Naive thymus-derived CD8-positive, alpha-beta T cell (primary cell): ENCODE measurements around the gene CARD9. TPM values are rescaled to one million over a fixed set of nuclear protein-coding genes. Genes with fewer than 3 reads are reported as not detected.
"Not testable (repeated sequence)": the region's sequence is repeated elsewhere in the genome, so short reads cannot be mapped to it uniquely, and the experiment has no call there.

Experiments used
- ATAC-seq, 2 donors: fragments of 150-1000 bp; cut with Tn5 transposase in 1 of 2; sonication (Bioruptor Pico), chemical (Tn5 transposase) in 1 of 2; 1 replicate in 1 of 2; 2 replicates in 1 of 2; pipeline ENCODE4 v1.10.0; 2021; ENCODE audit warnings: mild to moderate bottlenecking in 2 of 2, moderate library complexity in 2 of 2
- POLR2A ChIA-PET: fragments of 350-600 bp; sonication (Branson Sonifier 250); formaldehyde crosslinking; loops from one replicate; lab custom pipeline; 2021; ENCODE audit warnings: antibody characterized with exemption; lab: Charles Lee
- DNase-seq, 10 donors: peaks; one replicate each; pipeline versions ENCODE4 v3.0.0 to v3.0.0-alpha.2; 2020 to 2022
- H3K27ac Mint-ChIP-seq, 10 donors: one replicate each; pipeline ENCODE4 v1.8.0; 2020 to 2022; ENCODE audit warnings: mild to moderate bottlenecking in 10 of 10, mixed read lengths in 10 of 10, moderate library complexity in 4 of 10, inconsistent platforms in 1 of 10
- H3K27me3 Mint-ChIP-seq, 5 donors: one replicate each; pipeline ENCODE4 v1.8.0; 2021 to 2022; ENCODE audit warnings: mixed read lengths in 5 of 5
- H3K36me3 Mint-ChIP-seq, 3 donors: one replicate each; pipeline ENCODE4 v1.8.0; 2020 to 2022; ENCODE audit warnings: mixed read lengths in 3 of 3, mild to moderate bottlenecking in 2 of 3, inconsistent platforms in 1 of 3
- H3K4me1 Mint-ChIP-seq, 4 donors: one replicate each; pipeline ENCODE4 v1.8.0; 2021 to 2022; ENCODE audit warnings: mixed read lengths in 4 of 4
- H3K4me3 Mint-ChIP-seq, 10 donors: one replicate each; pipeline ENCODE4 v1.8.0; 2020 to 2022; ENCODE audit warnings: mild to moderate bottlenecking in 10 of 10, mixed read lengths in 10 of 10, moderate library complexity in 6 of 10, inconsistent platforms in 1 of 10
- H3K9me3 Mint-ChIP-seq, 9 donors: one replicate each; pipeline ENCODE4 v1.8.0; 2020 to 2022; ENCODE audit warnings: mixed read lengths in 9 of 9, mild to moderate bottlenecking in 3 of 9, inconsistent platforms in 1 of 9, moderate library complexity in 1 of 9
- polyA plus RNA-seq, 3 donors: library from polyadenylated mRNA; unstranded; fragments of 300-500 nt; fragmentation: Illumina TruSeq; gene quantifications; one replicate each; pipeline ENCODE4 v1.2.3, GENCODE V29; 2021
- total RNA-seq, 8 experiments: library from RNA in 2 of 8; stranded (reverse) in 2 of 8; gene quantifications; one replicate each; pipeline ENCODE4 v1.2.3 and lab custom pipeline; 2021 to 2026

The CARD9 gene
- total and polyA plus RNA-seq, 5 experiments from 2014 or later: 0.08 to 0.85 (median 0.21) TPM

GRCh38 chr9:136359774-136360718 is 13.4 kb downstream of the CARD9 start:
- no peak overlapping the region for H3K27ac Mint-ChIP-seq
- H3K4me3 Mint-ChIP-seq: no peak overlapping the region
- DNase-seq (no peak), ATAC-seq (no peak)
- no peaks in the 10 kb centered on the region for H3K36me3 Mint-ChIP-seq
- no peaks in the 10 kb centered on the region for H3K27me3 Mint-ChIP-seq
- POLR2A ChIA-PET: no interaction called here
- peaks cover 0 to 6% (median 3%) of the 10 kb centered on the region in 4 donors for H3K4me1 Mint-ChIP-seq
- no peaks in the 10 kb centered on the region for H3K9me3 Mint-ChIP-seq

GRCh38 chr9:136358888-136359287 is 14.6 kb downstream of the CARD9 start:
- Mint-ChIP-seq H3K4me3 (no peak overlapping the region), H3K9me3 (no peaks in the 10 kb centered on the region), H3K4me1 (peaks cover 0 to 6% (median 3%) of the 10 kb centered on the region in 4 donors), H3K36me3 (no peaks in the 10 kb centered on the region), H3K27me3 (no peaks in the 10 kb centered on the region), H3K27ac (no peak overlapping the region)
- DNase-seq (no peak), ATAC-seq (no peak)
- POLR2A ChIA-PET: no interaction called here

- no peak for DNase-seq
- Mint-ChIP-seq H3K4me1 (peaks cover 0 to 6% (median 3%) of the 10 kb centered on the region in 4 donors), H3K27me3 (no peaks in the 10 kb centered on the region), H3K27ac (no peak overlapping the region), H3K4me3 (no peak overlapping the region), H3K36me3 (no peaks in the 10 kb centered on the region), H3K9me3 (no peaks in the 10 kb centered on the region)
- no peak for ATAC-seq
- POLR2A ChIA-PET: no interaction called here
Observed at GRCh38 chr9:136358016-136358415, 15.5 kb downstream of the CARD9 start.

GRCh38 chr9:136357202-136357725 is 16.2 kb downstream of the CARD9 start:
- Mint-ChIP-seq H3K36me3 (no peaks in the 10 kb centered on the region), H3K27ac (no peak overlapping the region), H3K9me3 (no peaks in the 10 kb centered on the region), H3K4me3 (no peak overlapping the region), H3K4me1 (no peaks in the 10 kb centered on the region), H3K27me3 (no peaks in the 10 kb centered on the region)
- DNase-seq (no peak), ATAC-seq (no peak)
- POLR2A ChIA-PET: no interaction called here

- Mint-ChIP-seq H3K36me3 (no peaks in the 10 kb centered on the region), H3K27me3 (no peaks in the 10 kb centered on the region), H3K4me1 (no peaks in the 10 kb centered on the region), H3K9me3 (no peaks in the 10 kb centered on the region), H3K4me3 (no peak overlapping the region), H3K27ac (no peak overlapping the region)
- DNase-seq (no peak), ATAC-seq (no peak)
- POLR2A ChIA-PET: no interaction called here
Observed at GRCh38 chr9:136355616-136356557, 17.6 kb downstream of the CARD9 start.

- Mint-ChIP-seq H3K4me3 (no peak overlapping the region), H3K4me1 (no peaks in the 10 kb centered on the region), H3K9me3 (no peaks in the 10 kb centered on the region), H3K27me3 (no peaks in the 10 kb centered on the region), H3K27ac (no peak overlapping the region), H3K36me3 (no peaks in the 10 kb centered on the region)
- POLR2A ChIA-PET: no interaction called here
- ATAC-seq (no peak), DNase-seq (no peak)
Observed at GRCh38 chr9:136354592-136355085, 18.8 kb downstream of the CARD9 start.

- ATAC-seq: no peak
- H3K4me1 Mint-ChIP-seq: no peaks in the 10 kb centered on the region
- POLR2A ChIA-PET: no interaction called here
- H3K27me3 Mint-ChIP-seq: no peaks in the 10 kb centered on the region
- no peaks in the 10 kb centered on the region for H3K9me3 Mint-ChIP-seq
- H3K36me3 Mint-ChIP-seq: no peaks in the 10 kb centered on the region
- no peak for DNase-seq
- no peak overlapping the region for H3K4me3 Mint-ChIP-seq
- H3K27ac Mint-ChIP-seq: no peak overlapping the region
Observed at GRCh38 chr9:136353757-136354488, 19.5 kb downstream of the CARD9 start.

GRCh38 chr9:136353088-136353487 is 20.4 kb downstream of the CARD9 start:
- ATAC-seq: no peak
- H3K9me3 Mint-ChIP-seq: no peaks in the 10 kb centered on the region

GRCh38 chr9:136352682-136353081 is 20.8 kb downstream of the CARD9 start:
- DNase-seq (no peak), ATAC-seq (no peak)
- Mint-ChIP-seq H3K4me1 (no peaks in the 10 kb centered on the region), H3K27me3 (no peaks in the 10 kb centered on the region), H3K36me3 (no peaks in the 10 kb centered on the region), H3K27ac (peak overlapping the region in 1 of 10 donors; percentile 31), H3K4me3 (no peak overlapping the region), H3K9me3 (no peaks in the 10 kb centered on the region)
- POLR2A ChIA-PET: no interaction called here

More at GRCh38 chr9:136353088-136353487, 20.4 kb downstream of the CARD9 start:
- no peak for DNase-seq
- Mint-ChIP-seq H3K4me3 (no peak overlapping the region), H3K4me1 (no peaks in the 10 kb centered on the region), H3K27ac (peak overlapping the region in 1 of 10 donors; percentile 31), H3K27me3 (no peaks in the 10 kb centered on the region), H3K36me3 (no peaks in the 10 kb centered on the region)
- POLR2A ChIA-PET: no interaction called here

GRCh38 chr9:136351868-136352267 is 21.6 kb downstream of the CARD9 start:
- H3K4me3 Mint-ChIP-seq, POLR2A ChIA-PET, H3K27ac Mint-ChIP-seq, H3K27me3 Mint-ChIP-seq, H3K4me1 Mint-ChIP-seq, H3K36me3 Mint-ChIP-seq, H3K9me3 Mint-ChIP-seq, DNase-seq: not testable (repeated sequence)
- peak in 1 of 2 donors; percentile 28 for ATAC-seq

GRCh38 chr9:136351252-136351800 is 22.1 kb downstream of the CARD9 start:
- POLR2A ChIA-PET: no interaction called here
- DNase-seq (no peak), ATAC-seq (no peak)
- Mint-ChIP-seq H3K36me3 (no peaks in the 10 kb centered on the region), H3K27me3 (no peaks in the 10 kb centered on the region), H3K4me3 (no peak overlapping the region), H3K4me1 (no peaks in the 10 kb centered on the region), H3K27ac (no peak overlapping the region), H3K9me3 (no peaks in the 10 kb centered on the region)

GRCh38 chr9:136349546-136349945 is 23.9 kb downstream of the CARD9 start:
- Mint-ChIP-seq H3K27me3 (no peaks in the 10 kb centered on the region), H3K9me3 (no peaks in the 10 kb centered on the region), H3K36me3 (no peaks in the 10 kb centered on the region), H3K27ac (no peak overlapping the region), H3K4me1 (no peaks in the 10 kb centered on the region), H3K4me3 (no peak overlapping the region)
- DNase-seq: no peak
- POLR2A ChIA-PET: no interaction called here
- ATAC-seq: no peak
